ENCODE data around the gene NOM1.

The NOM1 gene

DNA sequence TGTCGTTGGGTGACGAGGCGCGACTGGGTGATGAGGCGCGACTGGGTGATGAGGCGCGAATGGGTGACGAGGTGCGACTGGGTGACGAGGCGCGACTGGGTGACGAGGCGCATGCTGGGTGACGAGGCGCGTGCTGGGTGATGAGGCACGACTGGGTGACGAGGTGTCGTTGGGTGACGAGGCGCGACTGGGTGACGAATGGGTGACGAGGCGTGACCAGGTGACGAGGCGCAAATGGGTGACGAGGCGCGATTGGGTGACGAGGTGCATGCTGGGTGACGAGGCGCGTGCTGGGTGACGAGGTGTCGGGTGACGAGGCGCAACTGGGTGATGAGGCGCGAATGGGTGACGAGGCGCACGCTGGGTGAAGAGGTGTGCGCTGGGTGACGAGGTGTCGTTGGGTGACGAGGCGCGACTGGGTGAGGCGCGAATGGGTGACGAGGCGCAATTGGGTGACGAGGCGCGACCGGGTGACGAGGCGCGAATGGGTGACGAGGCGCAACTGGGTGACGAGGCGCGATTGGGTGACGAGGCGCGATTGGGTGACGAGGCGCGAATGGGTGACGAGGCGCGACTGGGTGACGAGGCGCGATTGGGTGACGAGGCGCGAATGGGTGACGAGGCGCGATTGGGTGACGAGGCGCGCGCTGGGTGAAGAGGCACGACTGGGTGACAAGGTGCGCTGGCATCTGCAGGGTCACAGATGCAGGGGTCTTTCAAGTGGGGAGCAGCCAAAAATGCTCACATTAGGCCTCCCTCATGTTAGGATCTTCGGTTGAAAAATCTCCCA lies 7.9 kb upstream of the NOM1 start:
- no peak overlapping the region for H3K4me3 ChIP-seq (ENCODE audit: low read depth, low read length)
- DNase-seq (ENCODE audit: low read depth) = no peak
- TF ChIP-seq, protein P1, sequence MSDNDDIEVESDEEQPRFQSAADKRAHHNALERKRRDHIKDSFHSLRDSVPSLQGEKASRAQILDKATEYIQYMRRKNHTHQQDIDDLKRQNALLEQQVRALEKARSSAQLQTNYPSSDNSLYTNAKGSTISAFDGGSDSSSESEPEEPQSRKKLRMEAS (IDR thresholded peaks at IDR 0.05; ENCODE audit: low read depth, low read length) = no peak
- TF ChIP-seq MYC (IDR thresholded peaks at IDR 0.05; ENCODE audit: low read depth, low read length) (no peak), POLR2A (IDR thresholded peaks at IDR 0.05; ENCODE audit: extremely low read depth, insufficient read length) (no peak)
- TF ChIP-seq, protein P2, sequence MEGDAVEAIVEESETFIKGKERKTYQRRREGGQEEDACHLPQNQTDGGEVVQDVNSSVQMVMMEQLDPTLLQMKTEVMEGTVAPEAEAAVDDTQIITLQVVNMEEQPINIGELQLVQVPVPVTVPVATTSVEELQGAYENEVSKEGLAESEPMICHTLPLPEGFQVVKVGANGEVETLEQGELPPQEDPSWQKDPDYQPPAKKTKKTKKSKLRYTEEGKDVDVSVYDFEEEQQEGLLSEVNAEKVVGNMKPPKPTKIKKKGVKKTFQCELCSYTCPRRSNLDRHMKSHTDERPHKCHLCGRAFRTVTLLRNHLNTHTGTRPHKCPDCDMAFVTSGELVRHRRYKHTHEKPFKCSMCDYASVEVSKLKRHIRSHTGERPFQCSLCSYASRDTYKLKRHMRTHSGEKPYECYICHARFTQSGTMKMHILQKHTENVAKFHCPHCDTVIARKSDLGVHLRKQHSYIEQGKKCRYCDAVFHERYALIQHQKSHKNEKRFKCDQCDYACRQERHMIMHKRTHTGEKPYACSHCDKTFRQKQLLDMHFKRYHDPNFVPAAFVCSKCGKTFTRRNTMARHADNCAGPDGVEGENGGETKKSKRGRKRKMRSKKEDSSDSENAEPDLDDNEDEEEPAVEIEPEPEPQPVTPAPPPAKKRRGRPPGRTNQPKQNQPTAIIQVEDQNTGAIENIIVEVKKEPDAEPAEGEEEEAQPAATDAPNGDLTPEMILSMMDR (IDR thresholded peaks at IDR 0.05; ENCODE audit: low read depth, low read length) = no peak

DNA sequence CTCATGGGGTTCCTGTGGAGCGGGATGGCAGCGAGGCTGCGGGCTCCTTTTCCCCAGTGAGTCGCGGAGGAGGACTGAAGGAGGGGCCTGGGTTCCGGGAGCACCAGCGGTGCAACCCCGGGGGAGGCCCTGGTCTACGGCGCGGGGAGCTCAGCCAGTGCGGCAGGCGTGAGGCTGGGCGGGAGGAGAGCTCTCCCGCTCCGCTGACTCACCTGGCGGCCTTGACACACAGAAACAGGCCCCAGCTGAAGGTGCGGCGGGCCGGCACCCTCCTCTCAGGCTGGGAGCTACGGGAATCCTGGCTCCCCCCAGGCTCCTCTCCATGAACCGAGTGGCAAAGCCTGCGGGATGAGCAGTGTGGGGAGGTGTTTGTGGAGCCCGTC lies 6.8 kb upstream of the NOM1 start:
- DNase-seq (ENCODE audit: low read depth) = no peak
- no peak overlapping the region for H3K4me3 ChIP-seq (ENCODE audit: low read depth, low read length)
- TF ChIP-seq MYC (IDR thresholded peaks at IDR 0.05; ENCODE audit: low read depth, low read length) (no peak), POLR2A (IDR thresholded peaks at IDR 0.05; ENCODE audit: extremely low read depth, insufficient read length) (no peak)
- TF ChIP-seq, protein P2 (IDR thresholded peaks at IDR 0.05; ENCODE audit: low read depth, low read length) = no peak
- TF ChIP-seq, protein P1 (IDR thresholded peaks at IDR 0.05; ENCODE audit: low read depth, low read length) = no peak

DNA sequence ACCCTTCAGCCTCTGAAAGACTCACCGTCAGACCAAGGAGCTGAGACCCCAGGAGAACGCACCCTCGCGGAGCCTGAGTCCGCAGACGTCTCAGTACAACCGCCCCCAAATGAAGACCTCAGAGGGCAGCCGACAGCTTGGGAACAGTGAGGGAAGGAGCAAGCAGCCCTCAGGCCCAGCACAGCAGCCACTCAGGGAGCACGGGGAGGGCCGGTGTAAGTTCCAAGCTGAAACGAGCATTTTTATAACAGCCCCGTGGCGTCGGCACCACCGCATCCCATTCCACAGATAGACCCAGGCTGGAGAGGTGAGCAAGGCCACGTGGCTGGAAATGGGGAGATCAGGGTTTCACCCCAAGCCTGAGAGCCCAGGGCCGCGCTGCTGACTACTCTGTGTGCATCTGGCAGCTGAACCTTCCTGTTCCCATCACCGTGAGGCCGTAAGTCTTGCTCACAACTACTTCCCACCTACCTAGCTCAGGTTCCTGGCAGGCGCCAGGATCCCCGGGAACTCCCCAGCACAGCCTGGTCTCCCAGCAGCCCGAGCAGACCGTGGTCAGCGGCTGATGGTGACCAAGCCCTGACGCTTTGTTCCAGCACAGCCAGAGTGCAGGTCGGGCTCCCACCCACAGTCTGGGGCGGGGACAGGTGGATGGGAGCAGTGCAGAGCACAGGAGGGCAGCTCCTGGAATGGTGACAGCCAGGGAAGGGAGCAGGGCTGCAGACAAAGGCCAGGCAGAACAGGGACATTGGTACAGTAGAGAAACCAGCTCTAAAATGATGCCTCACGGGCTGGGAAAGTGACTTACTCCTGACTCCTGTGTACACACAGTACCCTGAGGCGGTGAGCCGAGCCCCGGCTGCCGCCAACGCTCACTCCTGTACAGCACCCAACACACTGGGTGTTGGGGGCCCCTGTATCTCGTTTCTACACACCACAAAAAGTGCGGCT lies 6.1 kb upstream of the NOM1 start:
- H3K4me3 ChIP-seq (ENCODE audit: low read depth, low read length) = no peak overlapping the region
- TF ChIP-seq, protein P1 (IDR thresholded peaks at IDR 0.05; ENCODE audit: low read depth, low read length) = no peak
- TF ChIP-seq MYC (IDR thresholded peaks at IDR 0.05; ENCODE audit: low read depth, low read length) (no peak), POLR2A (IDR thresholded peaks at IDR 0.05; ENCODE audit: extremely low read depth, insufficient read length) (no peak)
- TF ChIP-seq, protein P2 (IDR thresholded peaks at IDR 0.05; ENCODE audit: low read depth, low read length) = no peak
- no peak for DNase-seq (ENCODE audit: low read depth)

DNA sequence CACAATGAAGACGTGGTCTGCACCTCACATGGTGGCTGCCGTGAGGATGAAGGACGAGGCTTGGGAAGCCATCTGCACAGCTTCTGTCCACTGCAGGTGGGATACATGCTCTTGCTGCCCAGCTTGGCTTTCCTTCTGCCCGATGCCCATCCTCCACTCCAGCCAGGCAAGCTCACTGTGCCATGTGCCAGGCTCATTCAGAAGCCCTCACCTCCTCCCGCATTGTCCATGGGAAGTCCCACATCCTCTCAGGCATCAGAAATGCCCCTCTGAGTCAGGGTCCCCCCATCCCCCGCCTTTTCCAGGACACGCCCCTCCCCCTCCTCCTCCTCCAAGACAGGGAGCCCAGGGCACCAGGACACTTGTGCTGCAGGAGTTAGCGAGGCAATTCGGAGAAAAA lies 4.6 kb upstream of the NOM1 start:
- TF ChIP-seq, protein P2 (IDR thresholded peaks at IDR 0.05; ENCODE audit: low read depth, low read length) = no peak
- TF ChIP-seq, protein P1 (IDR thresholded peaks at IDR 0.05; ENCODE audit: low read depth, low read length) = no peak
- TF ChIP-seq POLR2A (IDR thresholded peaks at IDR 0.05; ENCODE audit: extremely low read depth, insufficient read length) (no peak), MYC (IDR thresholded peaks at IDR 0.05; ENCODE audit: low read depth, low read length) (no peak)

DNA sequence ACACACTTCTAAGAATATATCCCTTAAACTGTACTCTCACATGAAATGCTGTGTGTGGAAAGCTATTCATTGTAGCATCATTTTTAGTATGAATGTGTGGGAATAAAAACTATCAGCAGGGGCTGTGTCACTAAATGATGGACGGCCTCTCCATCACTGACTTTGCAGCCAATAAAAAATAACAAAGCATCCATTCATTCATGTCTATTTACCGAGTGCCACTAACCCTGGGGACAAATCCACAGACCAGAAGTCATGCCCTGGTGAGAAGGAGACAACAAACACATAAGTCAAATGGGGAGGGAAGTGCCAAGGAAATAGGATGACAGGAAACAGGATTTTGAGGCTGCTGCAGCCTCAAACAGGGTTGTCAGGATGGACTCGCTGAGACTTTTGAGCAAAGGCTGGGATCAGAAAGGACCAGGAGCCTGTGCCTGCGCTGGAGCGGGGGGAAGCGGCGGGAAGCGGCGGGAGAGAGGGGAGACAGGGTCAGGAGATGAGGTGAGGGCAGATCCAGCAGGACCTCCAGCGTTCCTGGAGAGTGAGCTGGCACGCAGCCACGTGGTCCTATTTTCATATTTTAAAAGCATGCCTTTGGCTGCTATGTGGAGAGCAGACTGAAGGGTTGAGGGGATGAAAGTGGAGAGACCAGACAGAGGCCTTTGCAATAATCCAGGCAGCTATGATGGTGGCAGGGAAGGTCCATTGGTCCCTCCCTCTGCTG lies 2.2 kb upstream of the NOM1 start:
- no peak for DNase-seq (ENCODE audit: low read depth)
- no peak overlapping the region for H3K4me3 ChIP-seq (ENCODE audit: low read depth, low read length)
- TF ChIP-seq, protein P2 (IDR thresholded peaks at IDR 0.05; ENCODE audit: low read depth, low read length) = no peak
- TF ChIP-seq MYC (IDR thresholded peaks at IDR 0.05; ENCODE audit: low read depth, low read length) (no peak), POLR2A (IDR thresholded peaks at IDR 0.05; ENCODE audit: extremely low read depth, insufficient read length) (no peak)
- TF ChIP-seq, protein P1 (IDR thresholded peaks at IDR 0.05; ENCODE audit: low read depth, low read length) = no peak

More for the DNA sequence above, 4.6 kb upstream of the NOM1 start:
- DNase-seq (ENCODE audit: low read depth) = no peak
- no peak overlapping the region for H3K4me3 ChIP-seq (ENCODE audit: low read depth, low read length)

Measured in NB4 (cell line).